H9 (cell line): ENCODE results near the gene NCOA1. TPM values are rescaled to one million over a fixed set of nuclear protein-coding genes. Genes with fewer than 3 reads are reported as not detected.

Source experiments
- DNase-seq: peaks from one replicate; pipeline ENCODE4 v3.0.0-alpha.2; 2017
- H2AFZ ChIP-seq: one replicate; pipeline ENCODE4 v1.6.1; 2013; ENCODE audit warnings: mild to moderate bottlenecking, low read length, control low read depth, moderate library complexity
- H2AK5ac ChIP-seq: 2 replicates; pipeline ENCODE4 v1.6.1; 2013; ENCODE audit warnings: low read length, control low read depth, mixed read lengths; ENCODE audit not compliant: insufficient read length
- H2BK120ac ChIP-seq: one replicate; pipeline ENCODE4 v1.6.1; 2013; ENCODE audit warnings: low read depth, mild to moderate bottlenecking, low read length, control low read depth, inconsistent platforms; ENCODE audit not compliant: poor library complexity, severe bottlenecking
- H2BK12ac ChIP-seq: 2 replicates; pipeline ENCODE4 v1.6.1; 2013; ENCODE audit warnings: low read length, control low read depth, mixed read lengths, low read depth; ENCODE audit not compliant: insufficient read length
- H2BK15ac ChIP-seq: 2 replicates; pipeline ENCODE4 v1.6.1; 2013; ENCODE audit warnings: low read depth, low read length, control low read depth
- H2BK20ac ChIP-seq: one replicate; pipeline ENCODE4 v1.6.1; 2013; ENCODE audit warnings: low read depth, mild to moderate bottlenecking, low read length, control low read depth, inconsistent platforms; ENCODE audit not compliant: poor library complexity, severe bottlenecking
- H2BK5ac ChIP-seq: 2 replicates; pipeline ENCODE4 v1.6.1; 2013; ENCODE audit warnings: low read length, control low read depth, mixed read lengths; ENCODE audit not compliant: insufficient read length
- H3K14ac ChIP-seq: 2 replicates; pipeline ENCODE4 v1.6.1; 2013; ENCODE audit warnings: low read length, control low read depth; ENCODE audit not compliant: insufficient read depth
- H3K18ac ChIP-seq: 2 replicates; pipeline ENCODE4 v1.6.1; 2013; ENCODE audit warnings: low read depth, mild to moderate bottlenecking, mixed read lengths, low read length, control low read depth; ENCODE audit not compliant: insufficient read length
- H3K23ac ChIP-seq: 2 replicates; pipeline ENCODE4 v1.6.1; 2013; ENCODE audit warnings: low read length, control low read depth, mixed read lengths, low read depth; ENCODE audit not compliant: insufficient read length
- H3K23me2 ChIP-seq: 2 replicates; pipeline ENCODE4 v1.6.1; 2013; ENCODE audit warnings: low read depth, mild to moderate bottlenecking, mixed read lengths, low read length, control low read depth; ENCODE audit not compliant: insufficient read length, poor library complexity, severe bottlenecking
- H3K27ac ChIP-seq: 2 replicates; pipeline ENCODE4 v1.5.1; 2013; ENCODE audit warnings: low read length, control low read depth, mixed read lengths, low read depth; ENCODE audit not compliant: insufficient read length
- H3K27me3 ChIP-seq: 2 replicates; pipeline ENCODE4 v1.6.1; 2013; ENCODE audit warnings: low read length, control low read depth, inconsistent platforms; ENCODE audit not compliant: insufficient read depth
- H3K4ac ChIP-seq: 2 replicates; pipeline ENCODE4 v1.6.1; 2013; ENCODE audit warnings: low read depth, mild to moderate bottlenecking, control low read depth, inconsistent platforms, low read length, moderate library complexity
- H3K4me1 ChIP-seq: 2 replicates; pipeline ENCODE4 v1.6.1; 2013; ENCODE audit warnings: low read length, control low read depth, inconsistent platforms; ENCODE audit not compliant: insufficient read depth
- H3K4me2 ChIP-seq: 2 replicates; pipeline ENCODE4 v1.6.1; 2013; ENCODE audit warnings: low read length, control low read depth, mixed read lengths; ENCODE audit not compliant: insufficient read length, insufficient read depth
- H3K56ac ChIP-seq: 2 replicates; pipeline ENCODE4 v1.6.1; 2013; ENCODE audit warnings: low read depth, mild to moderate bottlenecking, mixed read lengths, low read length, control low read depth; ENCODE audit not compliant: insufficient read length
- H3K79me1 ChIP-seq: 2 replicates; pipeline ENCODE4 v1.6.1; 2013; ENCODE audit warnings: low read depth, mild to moderate bottlenecking, moderate library complexity, low read length, control low read depth, inconsistent platforms; ENCODE audit not compliant: insufficient read depth, poor library complexity, severe bottlenecking
- H3K79me2 ChIP-seq: 2 replicates; pipeline ENCODE4 v1.6.1; 2013; ENCODE audit warnings: low read length, control low read depth, inconsistent platforms; ENCODE audit not compliant: insufficient read depth
- H3K9ac ChIP-seq: 2 replicates; pipeline ENCODE4 v1.6.1; 2013; ENCODE audit warnings: low read length, control low read depth, mixed read lengths; ENCODE audit not compliant: insufficient read length; ENCODE audit errors: extremely low read depth
- H3K9me3 ChIP-seq: one replicate; pipeline ENCODE4 v1.6.1; 2013; ENCODE audit warnings: low read depth, low read length, inconsistent platforms; ENCODE audit not compliant: control insufficient read depth
- H3T11ph ChIP-seq: one replicate; pipeline ENCODE4 v1.6.1; 2013; ENCODE audit warnings: mild to moderate bottlenecking, low read length, control low read depth, inconsistent platforms
- H4K20me1 ChIP-seq: one replicate; pipeline ENCODE4 v1.6.1; 2013; ENCODE audit not compliant: control insufficient read depth, insufficient read length, insufficient read depth
- H4K5ac ChIP-seq: 2 replicates; pipeline ENCODE4 v1.6.1; 2013; ENCODE audit warnings: low read depth, mild to moderate bottlenecking, mixed read lengths, low read length, control low read depth; ENCODE audit not compliant: insufficient read length
- H4K8ac ChIP-seq: replicated peaks from 2 replicates; pipeline ENCODE4 v1.6.1; 2013; ENCODE audit warnings: low read length, control low read depth, mixed read lengths, low read depth; ENCODE audit not compliant: insufficient read length
- H4K91ac ChIP-seq: 2 replicates; pipeline ENCODE4 v1.6.1; 2013; ENCODE audit warnings: low read depth, mild to moderate bottlenecking, moderate library complexity, mixed read lengths, low read length, control low read depth; ENCODE audit not compliant: insufficient read length
- H3K27ac Mint-ChIP-seq, 3 experiments: 2 replicates in 2 of 3; 3 replicates in 1 of 3; pipeline ENCODE4 v1.8.0; 2020 to 2021; ENCODE audit warnings: mixed read lengths in 3 of 3, mild to moderate bottlenecking in 1 of 3, moderate library complexity in 1 of 3
- H3K27me3 Mint-ChIP-seq: 2 replicates; pipeline ENCODE4 v1.8.0; 2021; ENCODE audit warnings: low read depth, mild to moderate bottlenecking, moderate library complexity, mixed read lengths
- H3K36me3 Mint-ChIP-seq, 3 experiments: 2 replicates in 2 of 3; 3 replicates in 1 of 3; pipeline ENCODE4 v1.8.0; 2020 to 2021; ENCODE audit warnings: low read depth in 3 of 3, mixed read lengths in 3 of 3; ENCODE audit not compliant: insufficient read depth in 1 of 3
- H3K4me1 Mint-ChIP-seq, 2 experiments: 2 replicates each; pipeline ENCODE4 v1.8.0; 2020; ENCODE audit warnings: mixed read lengths in 2 of 2
- H3K4me3 Mint-ChIP-seq, 2 experiments: 2 replicates in 1 of 2; 3 replicates in 1 of 2; pipeline ENCODE4 v1.8.0; 2020 to 2021; ENCODE audit warnings: mild to moderate bottlenecking in 2 of 2, mixed read lengths in 2 of 2, moderate library complexity in 1 of 2
- H3K9me3 Mint-ChIP-seq, 2 experiments: 2 replicates in 1 of 2; 3 replicates in 1 of 2; pipeline ENCODE4 v1.8.0; 2020; ENCODE audit warnings: mild to moderate bottlenecking in 2 of 2, mixed read lengths in 2 of 2, moderate library complexity in 1 of 2
- CTCF ChIP-seq: fragments of 200-600 bp; sonication (generic); conservative IDR thresholded peaks from 3 replicates; pipeline ENCODE4 v1.8.0; 2021; ENCODE audit warnings: antibody characterized with exemption, mild to moderate bottlenecking
- WGBS: extraction: QIAGEN DNeasy Blood & Tissue Kit; methylation state at CpG from one replicate; pipeline ENCODE4 v1.1.7; 2013; ENCODE audit warnings: missing lambda C conversion rate, low lambda C conversion rate, mixed read lengths; ENCODE audit not compliant: insufficient read length; ENCODE audit errors: extremely low coverage; 5-methylcytosine and 5-hydroxymethylcytosine counted together
- total RNA-seq: library from RNA; stranded (reverse); gene quantifications from 2 replicates; pipeline ENCODE4 v1.2.1, GENCODE V29; 2021

NCOA1 gene
- total RNA-seq, 1 experiment from 2014 or later: 14.8 TPM

GRCh38 chr2:24471662-24472061 lies 19.4 kb upstream of the NCOA1 start:
- no peak overlapping the region for H4K8ac ChIP-seq
- H3K79me2 ChIP-seq: no peaks in the 10 kb centered on the region
- H2BK15ac ChIP-seq: no peak overlapping the region
- Mint-ChIP-seq H3K9me3 (peaks cover 0 to 2% of the 10 kb centered on the region in 2 experiments; a peak in 1 of 5 replicates), H3K27me3 (no peaks in the 10 kb centered on the region), H3K4me1 (peaks cover 13 to 14% of the 10 kb centered on the region in 2 experiments), H3K27ac (no peak overlapping the region), H3K36me3 (no peaks in the 10 kb centered on the region), H3K4me3 (no peak overlapping the region)
- no peak overlapping the region for H3K56ac ChIP-seq
- no peaks in the 10 kb centered on the region for H3K27me3 ChIP-seq
- H2AFZ ChIP-seq: no peak overlapping the region
- H2BK20ac ChIP-seq: no peak overlapping the region
- no peaks in the 10 kb centered on the region for H3K23me2 ChIP-seq
- DNase-seq: no peak
- H3K4ac ChIP-seq: no peak overlapping the region
- H3K79me1 ChIP-seq: no peaks in the 10 kb centered on the region
- H3K14ac ChIP-seq: no peak overlapping the region
- no peak overlapping the region for H2BK12ac ChIP-seq
- no peak overlapping the region for H4K5ac ChIP-seq
- no peak for TF ChIP-seq CTCF
- peaks cover 6% of the 10 kb centered on the region; the same call in 1 of the 2 replicates for H3K4me1 ChIP-seq
- no peak overlapping the region for H3T11ph ChIP-seq
- H3K9ac ChIP-seq: no peak overlapping the region
- H2AK5ac ChIP-seq: no peak overlapping the region
- no CpG with 5 or more reads among the region's 5 CpGs for WGBS
- H3K18ac ChIP-seq: no peak overlapping the region
- H4K20me1 ChIP-seq: no peaks in the 10 kb centered on the region
- H3K4me2 ChIP-seq: no peak overlapping the region
- no peak overlapping the region for H2BK5ac ChIP-seq
- no peaks in the 10 kb centered on the region for H3K9me3 ChIP-seq
- H2BK120ac ChIP-seq: no peak overlapping the region
- H3K23ac ChIP-seq: no peak overlapping the region
- H3K27ac ChIP-seq: no peak overlapping the region
- no peak overlapping the region for H4K91ac ChIP-seq
